Large intestine (tissue), 3 donors: Measurements from ENCODE around the gene TMCC3. TPM values are rescaled to one million over a fixed set of nuclear protein-coding genes. Genes with fewer than 3 reads are reported as not detected.

Source experiments
- DNase-seq, 2 donors: peaks; one replicate each; pipeline versions ENCODE4 v3.0.0 to v3.0.0-alpha.2; 2013
- H3K27ac ChIP-seq: one replicate; pipeline ENCODE4 v1.5.1; 2013; ENCODE audit warnings: low read length
- H3K27me3 ChIP-seq: 2 replicates; pipeline ENCODE4 v1.6.1; 2013; ENCODE audit warnings: low read length; ENCODE audit not compliant: control insufficient read depth, insufficient read depth
- H3K36me3 ChIP-seq: 2 replicates; pipeline ENCODE4 v1.6.1; 2013; ENCODE audit warnings: low read length; ENCODE audit not compliant: control insufficient read depth, insufficient read depth
- H3K4me1 ChIP-seq: one replicate; pipeline ENCODE4 v1.6.1; 2013; ENCODE audit warnings: low read length; ENCODE audit not compliant: control insufficient read depth, insufficient read depth
- H3K4me3 ChIP-seq: one replicate; pipeline ENCODE4 v1.5.1; 2013; ENCODE audit warnings: low read length
- H3K9me3 ChIP-seq: one replicate; pipeline ENCODE4 v1.6.1; 2013; ENCODE audit warnings: mild to moderate bottlenecking, low read depth, low read length, moderate library complexity; ENCODE audit not compliant: control insufficient read depth
- WGBS: methylation state at CpG from one replicate; pipeline ENCODE4 v1.1.5; 2013; ENCODE audit warnings: low lambda C conversion rate; ENCODE audit not compliant: insufficient coverage; 5-methylcytosine and 5-hydroxymethylcytosine counted together
- polyA plus RNA-seq: library from polyadenylated mRNA; unstranded; fragments of 120-200 nt; gene quantifications from one replicate; pipeline ENCODE4 v1.2.1, GENCODE V29; 2013

TMCC3 gene
- polyA plus RNA-seq, 1 donor = 24.3 TPM

DNA sequence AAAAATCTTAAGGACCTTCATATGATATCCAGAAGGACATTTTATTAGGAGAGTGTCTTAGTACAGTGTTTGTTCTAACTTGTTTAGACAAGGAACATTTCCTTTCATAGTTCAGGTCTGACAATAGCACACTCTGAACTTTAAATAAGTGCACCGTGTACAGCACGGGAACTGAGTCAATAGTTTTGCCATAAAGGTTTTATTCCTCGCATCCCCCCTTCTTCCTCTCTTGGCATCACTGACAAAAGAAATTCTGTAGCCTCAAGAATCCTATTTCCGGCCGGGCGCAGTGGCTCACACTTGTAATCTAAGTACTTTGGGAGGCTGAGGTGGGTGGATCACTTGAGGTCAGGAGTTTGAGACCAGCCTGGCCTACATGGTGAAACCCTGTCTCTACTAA, 58.3 kb downstream of the TMCC3 start:
- no peak for DNase-seq
- Histone ChIP-seq H3K9me3 (no peaks in the 10 kb centered on the region), H3K27ac (no peak overlapping the region), H3K4me1 (peaks cover 8% of the 10 kb centered on the region), H3K36me3 (no peaks in the 10 kb centered on the region), H3K27me3 (no peaks in the 10 kb centered on the region), H3K4me3 (no peak overlapping the region)
- WGBS = no CpG with 5 or more reads among the region's 6 CpGs

DNA sequence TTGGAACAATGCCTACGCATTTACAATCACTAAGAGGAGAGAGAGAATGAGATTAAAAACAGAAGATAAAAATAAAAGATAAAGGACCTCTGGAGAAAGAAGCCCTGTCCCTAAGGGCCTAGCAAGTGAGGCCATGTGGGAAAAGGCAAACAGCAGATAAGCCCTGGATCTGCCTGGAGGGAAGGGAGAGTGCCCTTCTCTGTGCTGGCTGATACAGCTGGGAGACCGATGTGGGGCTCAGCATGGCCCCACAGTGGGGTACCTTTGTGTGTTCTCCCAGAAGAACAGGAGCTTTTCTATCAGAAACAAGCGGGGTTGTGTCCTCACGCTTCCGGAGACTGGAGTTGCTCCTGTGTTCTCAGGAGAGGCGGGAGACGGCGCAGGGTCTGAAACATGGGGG, 59.9 kb downstream of the TMCC3 start:
- H3K36me3 ChIP-seq = no peaks in the 10 kb centered on the region
- H3K27ac ChIP-seq = no peak overlapping the region
- 56% methylated on average over 1 of the region's 8 CpGs for WGBS
- DNase-seq = no peak
- no peak overlapping the region for H3K4me3 ChIP-seq
- H3K9me3 ChIP-seq = no peaks in the 10 kb centered on the region
- H3K27me3 ChIP-seq = no peaks in the 10 kb centered on the region
- peaks cover 16% of the 10 kb centered on the region for H3K4me1 ChIP-seq

DNA sequence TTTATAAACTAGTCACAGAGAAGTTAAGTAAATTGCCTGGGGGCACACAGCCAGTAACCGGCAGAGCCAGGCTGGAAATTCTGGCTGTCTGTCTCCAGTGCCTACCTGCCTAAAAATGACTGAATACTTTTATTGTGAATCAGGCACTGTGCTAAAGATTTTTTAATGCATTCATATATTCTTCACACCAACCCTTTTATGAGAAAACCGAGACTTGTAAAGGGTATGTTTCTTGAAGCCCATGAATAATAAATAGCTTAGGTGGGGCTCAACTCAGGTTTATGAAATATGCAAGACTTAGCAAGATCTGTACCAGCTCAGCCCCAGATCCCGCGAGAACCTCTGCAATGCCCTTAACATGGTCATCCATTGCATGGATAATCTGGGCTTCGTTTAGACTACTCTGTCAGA, 60.8 kb downstream of the TMCC3 start:
- Histone ChIP-seq H3K36me3 (no peaks in the 10 kb centered on the region), H3K9me3 (no peaks in the 10 kb centered on the region), H3K4me3 (no peak overlapping the region), H3K27ac (no peak overlapping the region), H3K27me3 (no peaks in the 10 kb centered on the region), H3K4me1 (peaks cover 16% of the 10 kb centered on the region)
- WGBS = no CpG with 5 or more reads among the region's 5 CpGs
- DNase-seq = no peak

DNA sequence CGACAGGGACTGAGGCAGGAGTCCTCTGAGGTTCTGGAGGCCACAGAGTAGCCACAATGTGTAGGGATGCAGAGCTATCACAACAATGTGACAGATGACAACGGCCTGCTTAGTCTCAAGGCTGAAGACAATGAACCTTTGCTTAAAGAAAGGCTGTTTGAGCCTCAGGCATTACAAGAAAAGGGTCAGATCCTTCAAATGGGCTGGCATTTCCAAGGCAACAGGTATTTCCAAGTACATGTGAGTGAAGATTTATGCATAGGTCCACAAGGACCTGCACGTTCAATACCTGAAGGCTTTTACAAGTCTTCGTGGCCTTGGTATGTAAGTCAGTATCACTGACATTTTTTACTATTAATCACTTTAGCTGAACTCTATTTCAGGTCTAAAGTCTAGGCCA, 62.0 kb downstream of the TMCC3 start:
- no CpG with 5 or more reads among the region's 4 CpGs for WGBS
- no peaks in the 10 kb centered on the region for H3K9me3 ChIP-seq
- DNase-seq = no peak
- no peak overlapping the region for H3K4me3 ChIP-seq
- peaks cover 16% of the 10 kb centered on the region for H3K4me1 ChIP-seq
- H3K27me3 ChIP-seq = no peaks in the 10 kb centered on the region
- no peak overlapping the region for H3K27ac ChIP-seq
- H3K36me3 ChIP-seq = no peaks in the 10 kb centered on the region

DNA sequence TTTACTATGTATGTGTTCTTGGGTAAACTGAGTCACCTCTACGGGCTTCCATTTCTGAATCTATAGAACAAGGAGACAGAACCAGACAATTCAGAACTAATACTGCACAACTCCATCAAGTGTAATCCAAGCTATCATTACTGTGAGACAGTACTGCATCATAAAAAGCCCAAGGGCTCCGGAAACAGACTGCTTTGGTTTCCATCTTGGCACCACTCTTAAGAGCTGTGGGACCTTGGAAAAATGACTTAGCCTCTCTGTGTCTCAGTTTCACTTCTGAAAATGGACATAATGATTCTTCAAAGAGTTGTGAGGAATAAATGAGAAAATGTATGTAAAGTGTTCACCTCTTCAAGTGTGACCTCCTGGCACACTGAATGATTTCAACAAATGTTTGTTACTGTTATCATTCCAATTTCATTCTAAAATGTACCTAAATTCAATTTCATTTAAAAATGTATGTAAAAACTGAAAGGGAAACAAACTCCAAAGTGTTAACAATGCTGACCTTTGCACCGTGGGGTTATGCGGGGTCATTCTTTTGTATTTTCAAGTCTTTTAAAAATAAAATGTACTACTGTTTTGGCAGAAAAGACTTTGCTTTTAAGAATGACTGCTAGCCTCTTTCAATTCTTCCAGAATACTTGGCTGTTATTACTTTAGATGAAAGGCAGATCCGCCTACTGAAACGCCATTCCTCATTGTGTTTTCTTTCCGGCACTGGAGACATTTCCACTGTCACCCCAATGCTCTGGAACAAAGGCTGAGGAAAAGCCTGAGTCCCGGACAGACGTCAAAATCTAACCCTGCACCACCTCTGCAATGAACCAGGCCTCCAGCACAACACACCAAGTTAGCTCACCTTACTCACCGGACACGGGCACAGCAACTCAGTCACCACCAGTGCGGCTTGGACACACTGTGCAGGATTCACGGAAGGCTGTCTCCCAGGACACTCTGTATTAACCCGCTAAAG, 62.8 kb downstream of the TMCC3 start:
- H3K27ac ChIP-seq = peak overlapping the region; percentile 40
- DNase-seq = no peak
- peaks cover 16% of the 10 kb centered on the region for H3K4me1 ChIP-seq
- no peaks in the 10 kb centered on the region for H3K9me3 ChIP-seq
- WGBS = no CpG with 5 or more reads among the region's 14 CpGs
- no peaks in the 10 kb centered on the region for H3K27me3 ChIP-seq
- no peaks in the 10 kb centered on the region for H3K36me3 ChIP-seq
- no peak overlapping the region for H3K4me3 ChIP-seq

DNA sequence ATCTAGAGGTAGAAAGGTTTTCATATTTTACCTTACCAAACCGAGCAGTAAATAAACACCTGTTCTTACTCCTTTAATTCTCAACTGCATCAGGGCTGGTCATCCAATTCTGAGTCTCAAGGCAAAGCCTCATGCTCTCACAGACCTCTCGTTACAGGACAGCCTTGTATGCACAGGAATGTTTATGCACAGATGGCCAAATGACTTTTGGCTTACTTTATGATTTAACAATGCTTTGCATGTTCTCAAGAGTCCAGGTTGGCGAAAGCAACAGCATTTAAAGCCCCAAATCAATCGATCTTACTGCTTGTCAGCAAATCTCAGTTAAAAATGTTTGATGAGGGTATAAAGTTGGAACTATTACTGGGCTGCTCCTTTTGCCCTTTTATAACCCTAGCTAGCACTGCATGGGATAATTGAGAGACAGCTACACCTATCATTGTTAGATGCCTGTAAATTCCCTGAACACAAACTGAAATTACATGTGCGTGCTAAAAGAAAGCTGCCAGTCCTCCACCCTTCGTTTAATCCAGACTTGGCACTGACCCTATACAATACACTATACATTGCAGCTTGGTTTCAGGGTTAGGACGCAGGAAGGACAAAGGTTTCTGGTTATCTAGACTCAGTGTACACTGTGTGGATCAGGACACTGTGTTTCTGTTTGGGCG, 63.6 kb downstream of the TMCC3 start:
- no CpG with 5 or more reads among the region's 8 CpGs for WGBS
- Histone ChIP-seq H3K27ac (peak overlapping the region; percentile 40), H3K9me3 (no peaks in the 10 kb centered on the region), H3K27me3 (no peaks in the 10 kb centered on the region), H3K4me1 (peaks cover 16% of the 10 kb centered on the region), H3K4me3 (no peak overlapping the region), H3K36me3 (peaks cover 2% of the 10 kb centered on the region)
- peak; percentile 13 to 26 for DNase-seq

DNA sequence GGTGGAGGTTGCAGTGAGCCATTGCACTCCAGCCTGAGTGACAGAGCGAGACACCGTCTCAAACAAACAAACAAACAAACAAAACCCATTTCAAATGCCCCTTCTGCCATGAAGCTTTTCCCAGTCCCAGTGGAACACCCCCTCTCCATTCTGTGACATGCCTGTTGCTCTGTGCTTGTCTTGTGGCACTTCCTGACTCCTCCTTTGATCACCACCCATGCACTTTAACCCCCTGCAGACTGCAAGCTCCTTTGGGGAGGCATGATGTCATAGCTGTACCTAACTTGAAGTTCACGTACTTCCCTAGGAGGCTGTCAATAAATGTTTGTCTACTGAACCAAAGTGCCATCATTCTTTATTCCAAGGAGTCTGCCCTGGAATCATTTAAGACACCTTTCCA, 64.7 kb downstream of the TMCC3 start:
- Histone ChIP-seq H3K4me3 (no peak overlapping the region), H3K9me3 (no peaks in the 10 kb centered on the region), H3K27ac (no peak overlapping the region), H3K4me1 (peaks cover 16% of the 10 kb centered on the region), H3K36me3 (peaks cover 7% of the 10 kb centered on the region), H3K27me3 (no peaks in the 10 kb centered on the region)
- no CpG with 5 or more reads among the region's 3 CpGs for WGBS
- DNase-seq = peak; percentile 69 to 84

DNA sequence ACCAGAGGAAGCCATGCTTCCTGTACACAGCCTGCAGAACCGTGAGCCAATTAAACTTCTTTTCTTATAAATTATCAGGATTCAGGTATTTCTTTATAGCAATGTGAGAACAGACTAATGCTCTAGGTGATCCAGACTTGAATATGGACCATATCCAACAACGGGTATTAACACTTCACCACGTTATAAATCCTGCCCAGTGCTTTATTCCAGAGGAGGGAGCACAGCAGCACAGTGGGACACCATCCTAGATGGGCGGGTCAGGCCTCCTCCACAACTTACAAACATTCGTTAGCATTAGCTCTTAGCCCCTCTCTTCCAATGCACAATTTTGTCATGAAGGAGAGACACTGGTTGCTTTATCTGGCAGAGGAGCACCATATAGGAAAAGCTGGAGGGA, 66.0 kb downstream of the TMCC3 start:
- H3K4me3 ChIP-seq = no peak overlapping the region
- no peak overlapping the region for H3K27ac ChIP-seq
- peaks cover 10% of the 10 kb centered on the region for H3K36me3 ChIP-seq
- no peak for DNase-seq
- WGBS = 100% methylated on average over 1 of the region's 5 CpGs
- peaks cover 16% of the 10 kb centered on the region for H3K4me1 ChIP-seq
- H3K9me3 ChIP-seq = no peaks in the 10 kb centered on the region
- no peaks in the 10 kb centered on the region for H3K27me3 ChIP-seq

DNA sequence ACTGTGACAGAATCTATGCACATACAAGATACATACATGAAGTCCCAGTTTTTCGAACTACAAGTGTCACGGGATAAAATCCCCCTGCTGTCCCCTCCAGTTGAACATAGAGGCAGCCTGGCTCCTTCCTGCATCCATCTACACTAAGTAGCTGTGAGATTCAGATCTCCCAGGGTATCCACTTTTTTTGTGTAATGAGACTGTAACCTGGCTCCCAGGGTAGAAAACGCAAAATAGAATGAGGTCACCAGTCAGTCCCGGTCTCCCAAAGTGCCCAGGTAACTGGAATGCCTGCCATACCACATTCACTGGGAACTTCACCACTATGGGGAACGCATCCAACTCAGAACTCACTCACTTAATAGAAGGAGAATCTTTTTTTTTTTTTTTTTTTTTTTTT, 67.8 kb downstream of the TMCC3 start:
- H3K9me3 ChIP-seq = no peaks in the 10 kb centered on the region
- no peak for DNase-seq
- H3K27me3 ChIP-seq = no peaks in the 10 kb centered on the region
- H3K36me3 ChIP-seq = peaks cover 17% of the 10 kb centered on the region
- no peak overlapping the region for H3K4me3 ChIP-seq
- peaks cover 13% of the 10 kb centered on the region for H3K4me1 ChIP-seq
- no peak overlapping the region for H3K27ac ChIP-seq
- no CpG with 5 or more reads among the region's 5 CpGs for WGBS

DNA sequence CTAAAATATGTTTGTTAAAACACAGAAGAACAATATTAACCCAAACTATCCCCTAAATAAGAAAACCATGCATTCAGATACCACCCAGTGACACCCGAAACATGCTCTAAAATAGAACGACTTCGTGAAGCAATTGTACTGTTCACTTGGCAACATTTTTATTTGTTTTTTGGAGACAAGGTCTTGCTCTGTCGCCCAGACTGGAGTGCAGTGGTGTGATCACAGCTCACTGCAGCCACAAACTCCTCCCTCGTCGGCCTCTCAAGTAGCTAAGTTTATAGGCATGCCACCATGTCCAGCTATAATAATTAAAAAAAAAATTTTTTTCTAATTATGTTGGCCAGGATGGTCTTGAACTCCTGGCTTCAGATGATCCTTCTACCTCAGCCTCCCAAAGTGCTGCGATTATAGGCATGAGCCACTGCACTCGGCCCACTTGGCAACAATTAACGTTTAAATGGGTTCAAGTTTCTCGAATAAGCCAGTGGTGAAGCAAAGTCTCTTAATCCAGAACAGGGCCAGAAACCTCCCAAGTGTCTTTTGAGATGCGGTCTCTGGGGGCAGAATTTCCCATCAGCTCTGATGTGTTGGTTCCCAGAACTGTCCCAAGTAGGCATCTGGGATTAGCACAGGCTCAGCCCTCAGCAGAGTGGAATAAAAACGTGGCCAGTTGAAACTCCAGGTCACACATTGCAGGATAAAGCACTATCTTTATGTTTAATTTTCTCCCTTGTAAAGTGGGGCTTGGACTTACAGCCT, 74.5 kb downstream of the TMCC3 start:
- WGBS = no CpG with 5 or more reads among the region's 12 CpGs
- DNase-seq = no peak
- no peaks in the 10 kb centered on the region for H3K27me3 ChIP-seq

More for the DNA sequence above, 74.5 kb downstream of the TMCC3 start:
- Histone ChIP-seq H3K27ac (no peak overlapping the region), H3K4me3 (no peak overlapping the region), H3K4me1 (peaks cover 9% of the 10 kb centered on the region), H3K36me3 (peaks cover 35% of the 10 kb centered on the region), H3K9me3 (no peaks in the 10 kb centered on the region)
